GM21360 (cell line): Measurements from ENCODE around the gene DBH.

ENCODE experiments used
- ATAC-seq: cut with Tn5 transposase; IDR thresholded peaks from one replicate; pipeline ENCODE4 v1.9.1; 2021; ENCODE audit warnings: mild to moderate bottlenecking, moderate library complexity; ENCODE audit not compliant: unreplicated experiment

The DBH gene

DNA sequence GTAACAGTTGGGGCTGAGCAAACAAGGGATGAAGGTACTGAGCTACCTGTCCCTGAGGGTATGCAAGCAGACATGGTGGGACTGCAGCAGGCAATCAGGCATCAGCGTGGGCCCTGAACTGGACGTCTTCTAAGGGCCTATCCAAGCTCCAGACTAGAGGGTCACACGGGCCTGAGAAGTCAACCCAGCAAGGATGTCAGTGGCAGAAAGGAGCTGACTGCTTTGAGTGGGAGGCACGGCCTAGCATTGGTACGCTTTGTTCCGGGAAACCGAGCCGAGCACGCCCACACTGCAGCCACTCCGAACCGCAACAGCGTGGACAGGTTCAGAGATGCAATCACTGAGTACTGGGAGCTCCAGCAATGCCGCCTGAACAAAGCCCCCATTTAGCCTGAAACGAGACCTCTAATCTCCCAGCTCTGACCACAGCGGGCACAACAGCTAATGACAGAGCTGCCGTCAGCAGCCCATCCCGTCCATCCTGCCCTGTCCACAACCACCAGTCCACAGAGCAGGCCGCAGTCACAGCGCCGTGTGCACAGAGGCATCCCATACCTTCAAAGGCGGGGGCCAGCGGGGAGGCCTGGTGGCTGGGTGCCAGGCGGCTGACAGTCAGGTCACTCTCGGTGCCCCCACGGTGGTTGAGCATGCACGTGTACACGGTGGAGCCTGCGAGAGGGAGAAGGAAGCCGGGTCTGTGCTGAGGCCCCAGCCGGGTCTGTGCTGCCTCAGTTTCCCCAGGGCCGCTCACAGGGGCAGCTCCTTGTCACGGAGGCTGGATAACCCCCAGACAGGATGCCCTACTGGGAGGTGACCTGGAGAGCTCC, 57.8 kb downstream of the DBH start:
- ATAC-seq = no peak

GRCh38 chr9:133694686-133695085, 58.5 kb downstream of the DBH start:
- no peak for ATAC-seq

DNA sequence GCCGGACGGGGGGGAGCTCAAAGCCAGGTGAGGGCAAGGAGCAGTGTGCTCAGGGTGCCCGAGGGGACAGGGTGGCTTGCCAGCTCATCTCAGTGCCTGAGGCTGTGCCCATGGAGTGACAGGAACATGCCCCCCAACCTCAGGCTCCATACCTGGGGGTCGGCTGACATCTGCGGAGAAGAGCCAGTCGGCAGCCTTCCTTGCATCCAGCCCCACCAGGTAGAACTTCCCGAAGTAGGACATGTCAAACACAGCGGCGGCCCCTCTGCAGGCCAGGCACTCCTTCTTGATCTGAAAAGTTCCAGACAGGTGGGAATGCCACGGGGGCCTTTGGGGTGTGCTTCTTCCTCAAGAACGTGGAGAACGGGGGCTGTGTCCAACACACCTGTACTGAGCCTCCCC, 59.9 kb downstream of the DBH start:
- ATAC-seq = no peak

DNA sequence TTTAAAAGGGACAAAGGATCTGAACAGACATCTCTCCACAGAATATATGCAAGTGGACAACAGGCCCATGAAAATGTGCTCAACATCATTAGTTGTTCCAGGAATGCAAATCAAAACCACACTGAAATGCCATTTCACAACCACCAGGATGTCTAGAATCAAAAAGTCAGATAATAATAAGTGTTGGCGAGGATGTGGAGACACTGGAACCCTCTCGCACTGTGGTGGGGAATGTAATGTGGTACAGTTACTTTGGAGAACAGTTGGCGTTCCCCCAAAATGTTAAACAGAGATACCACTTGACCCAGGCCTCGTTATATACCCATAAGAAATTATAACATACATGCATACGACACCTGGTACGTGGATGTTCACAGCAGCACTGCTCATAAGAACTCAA, 63.4 kb downstream of the DBH start:
- no peak for ATAC-seq

DNA sequence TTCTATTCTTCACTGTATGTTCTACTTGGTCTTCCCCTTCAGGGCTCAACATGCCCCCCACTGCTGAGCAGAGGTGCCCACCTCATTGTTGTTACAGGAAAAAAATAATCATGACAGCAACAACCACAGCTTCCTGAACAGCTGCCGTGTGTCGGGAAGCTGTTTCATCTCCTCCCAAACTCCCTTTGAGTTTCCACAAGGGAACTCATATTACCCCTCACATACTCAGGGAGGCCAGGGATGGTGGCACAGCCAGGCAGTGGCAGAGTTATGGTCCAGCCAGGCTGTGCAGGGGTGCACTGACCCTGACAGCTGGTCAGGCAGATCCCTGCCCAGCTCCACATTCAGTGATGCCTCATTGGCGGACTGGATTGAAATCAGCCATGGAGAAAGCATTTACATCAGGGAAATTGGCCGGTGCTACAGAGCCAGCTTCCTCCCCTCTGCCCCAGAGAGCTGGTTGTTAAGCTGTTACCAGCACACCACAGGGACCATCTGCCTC, 64.7 kb downstream of the DBH start:
- ATAC-seq = no peak

- no peak for ATAC-seq
These were observed 65.3 kb downstream of the DBH start for GRCh38 chr9:133701321-133701980.

DNA sequence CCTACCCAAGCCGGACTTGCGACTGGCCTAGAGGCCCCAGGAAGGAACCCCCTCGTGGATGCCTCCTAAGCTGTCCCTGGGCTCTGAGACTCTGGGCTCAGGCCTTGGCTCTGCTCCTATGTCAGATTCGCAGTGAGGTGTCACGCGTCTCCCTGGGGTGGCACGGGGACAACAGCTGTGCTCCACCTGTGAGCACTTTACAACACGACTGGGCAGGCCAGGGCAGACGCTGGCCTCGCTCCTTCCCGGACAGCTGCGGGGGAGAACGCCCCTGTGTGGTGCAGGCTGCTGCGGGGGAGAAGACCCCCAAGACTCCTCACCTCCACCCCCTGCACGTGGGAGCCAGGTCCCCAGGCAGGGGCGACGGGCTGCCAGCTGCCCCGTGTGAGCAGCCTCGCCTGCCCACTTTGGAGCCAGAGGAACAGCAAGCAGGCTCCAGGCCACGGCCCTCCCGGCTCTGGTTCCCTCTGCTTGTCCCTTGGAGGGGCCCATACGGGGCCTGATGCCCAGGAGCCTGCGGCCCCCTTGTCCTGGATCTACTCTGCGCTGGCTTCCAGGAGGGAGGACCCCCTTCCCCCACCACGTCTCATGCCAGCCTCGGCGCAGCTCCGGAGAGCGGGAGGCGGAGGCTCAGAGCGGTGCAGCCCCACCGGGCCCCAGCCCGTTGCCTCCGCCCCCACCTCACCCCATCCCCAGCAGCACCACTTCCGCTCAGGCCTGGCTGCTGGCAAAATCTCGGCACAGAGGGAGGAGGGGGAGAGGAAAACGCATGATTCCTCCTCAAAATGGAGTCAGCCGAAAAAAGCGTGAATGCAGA, 66.0 kb downstream of the DBH start:
- ATAC-seq = no peak

- no peak for ATAC-seq
These were observed 66.8 kb downstream of the DBH start for GRCh38 chr9:133702798-133703590.

GRCh38 chr9:133703591-133704399, 67.6 kb downstream of the DBH start:
- no peak for ATAC-seq

DNA sequence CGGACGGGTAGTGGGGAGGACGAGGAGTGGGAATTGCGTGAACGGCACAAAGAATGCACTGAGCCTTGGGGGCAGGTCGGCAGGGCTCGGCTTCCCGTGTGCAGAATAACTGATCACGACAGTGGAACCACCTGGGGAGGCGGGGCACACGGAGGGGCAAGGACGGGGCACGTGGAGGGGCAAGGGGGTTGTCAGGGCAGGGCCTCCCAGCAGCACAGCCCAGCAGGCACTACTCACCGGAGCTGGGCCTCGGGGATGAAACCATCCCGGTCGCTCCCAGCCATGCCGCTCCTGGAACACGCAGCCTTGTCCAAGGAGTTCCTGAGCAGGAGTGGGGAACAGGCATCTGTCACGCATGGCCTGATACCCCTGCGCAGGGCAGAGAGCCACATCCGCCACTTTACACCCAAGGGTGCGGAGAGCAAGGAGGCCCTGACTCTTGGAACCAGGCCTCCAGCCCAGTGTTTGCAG, 68.6 kb downstream of the DBH start:
- ATAC-seq = no peak

DNA sequence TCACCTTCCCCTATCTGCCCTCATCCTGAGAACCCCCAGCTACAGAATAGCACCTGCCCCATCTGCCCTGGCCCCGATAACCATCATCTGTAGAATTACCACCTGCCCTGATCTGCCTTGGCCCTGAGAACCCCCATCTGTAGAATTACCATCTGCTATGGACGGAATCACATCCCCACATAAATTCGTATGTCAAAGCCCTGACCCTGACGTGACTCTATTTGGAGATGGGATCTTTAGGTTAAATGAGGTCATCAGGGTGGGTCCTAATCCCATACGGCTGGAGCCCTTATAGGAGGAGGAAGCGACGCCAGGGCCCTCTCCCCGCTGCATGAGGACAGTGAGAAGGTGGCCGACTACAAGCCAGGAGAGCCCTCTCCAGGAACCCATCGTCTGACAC, 69.4 kb downstream of the DBH start:
- no peak for ATAC-seq

DNA sequence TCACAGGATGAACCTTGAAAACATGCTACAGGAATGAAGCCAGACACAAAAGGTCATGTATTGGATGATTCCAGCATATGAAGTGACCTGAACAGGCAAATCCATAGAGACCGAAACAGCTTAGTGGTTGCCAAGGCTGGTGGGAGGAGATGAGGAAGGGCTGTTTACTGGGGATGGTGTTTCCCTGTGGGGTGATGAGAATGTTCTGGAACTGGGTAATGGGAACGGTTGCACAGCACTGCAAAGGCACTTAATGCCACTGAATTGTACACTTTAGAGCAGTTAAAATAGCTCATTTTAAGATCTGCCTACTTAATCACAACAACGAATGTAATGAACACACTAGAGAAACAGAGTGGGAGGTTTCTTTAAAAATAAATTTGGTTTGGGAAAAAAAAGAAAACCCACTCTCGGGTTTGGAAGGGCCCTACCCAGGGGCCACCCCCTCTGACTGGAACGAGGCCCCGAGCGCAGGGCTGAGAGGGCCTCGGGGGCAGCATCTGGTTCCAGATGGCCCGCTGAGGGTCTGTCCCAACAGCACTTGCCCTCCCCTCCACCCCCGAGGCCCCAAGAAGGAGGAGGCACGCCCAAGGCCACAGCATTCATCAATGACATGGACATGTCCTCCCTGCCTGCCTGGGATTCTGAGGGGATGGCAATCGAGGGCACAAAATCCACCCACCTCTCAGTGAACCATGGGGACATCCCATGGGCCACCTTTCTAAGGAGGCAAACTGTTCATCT, 70.3 kb downstream of the DBH start:
- no peak for ATAC-seq

GRCh38 chr9:133707065-133707762, 71.1 kb downstream of the DBH start:
- ATAC-seq = no peak

DNA sequence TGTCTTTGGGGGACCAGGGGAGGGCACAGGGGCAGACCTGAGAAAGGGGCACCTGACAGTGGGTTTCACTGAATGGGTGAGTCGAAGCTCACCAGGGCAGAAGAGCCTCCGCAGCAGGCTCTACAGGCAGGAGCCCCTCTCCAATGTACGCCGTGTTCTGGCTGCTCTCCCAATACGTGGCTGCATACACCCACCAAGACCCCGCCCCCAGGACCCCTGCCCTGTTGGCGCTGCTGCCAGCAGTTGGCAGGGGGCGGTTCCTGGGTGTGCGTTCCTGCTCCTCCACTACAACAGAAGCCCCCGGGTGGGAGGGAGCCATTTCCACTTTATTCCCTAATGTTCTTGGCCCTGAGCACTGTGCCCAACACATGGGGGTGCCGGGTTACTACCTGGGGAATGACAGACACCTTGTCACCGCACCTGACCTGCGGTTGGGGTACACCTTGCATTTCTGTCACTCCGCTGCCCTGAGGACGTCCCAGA, 71.6 kb downstream of the DBH start:
- ATAC-seq = no peak

- no peak for ATAC-seq
These were observed 72.3 kb downstream of the DBH start for GRCh38 chr9:133708246-133709014.
